Activated T-helper 1 cell treated with anti-CD3 and anti-CD28 coated beads, Interleukin-12 subunit alpha, Interleukin-12 subunit beta, Interleukin-2, Interleukin-4 antibody, amounts not matched to agents 30 ng/mL and 10 ng/mL and 1 ng/mL, durations not matched to agents 14 hours and 24 hours and 36 hours (primary cell): ENCODE results near the gene ODAD3. TPM values are rescaled to one million over a fixed set of nuclear protein-coding genes. Genes with fewer than 3 reads are reported as not detected.
"Not testable (repeated sequence)": the region's sequence is repeated elsewhere in the genome, so short reads cannot be mapped to it uniquely, and the experiment has no call there.

ENCODE experiments used
- DNase-seq: peaks from one replicate; pipeline ENCODE4 v3.0.0; 2021; ENCODE audit warnings: low spot score
- H3K27ac Mint-ChIP-seq: one replicate; pipeline ENCODE4 v1.8.0; 2021; ENCODE audit warnings: mild to moderate bottlenecking, mixed read lengths
- H3K27me3 Mint-ChIP-seq: one replicate; pipeline ENCODE4 v1.8.0; 2022; ENCODE audit warnings: mild to moderate bottlenecking, moderate library complexity, mixed read lengths; ENCODE audit not compliant: insufficient read depth
- H3K36me3 Mint-ChIP-seq: one replicate; pipeline ENCODE4 v1.8.0; 2021; ENCODE audit warnings: low read depth, mixed read lengths
- H3K4me1 Mint-ChIP-seq: one replicate; pipeline ENCODE4 v1.8.0; 2021; ENCODE audit warnings: low read depth, mixed read lengths
- H3K4me3 Mint-ChIP-seq: one replicate; pipeline ENCODE4 v1.8.0; 2021; ENCODE audit warnings: mild to moderate bottlenecking, moderate library complexity, mixed read lengths
- H3K9me3 Mint-ChIP-seq: one replicate; pipeline ENCODE4 v1.8.0; 2021; ENCODE audit warnings: mixed read lengths
- intact Hi-C: fragments of 100-400 bp; cut with micrococcal nuclease; formaldehyde crosslinking; loops from one replicate; pipeline ENCODE4 v1.15.1; 2024
- total RNA-seq: library from RNA; stranded (reverse); gene quantifications from 2 replicates; pipeline ENCODE4 v1.2.3, GENCODE V29; 2022

Gene ODAD3
- total RNA-seq, 1 donor from 2014 or later = not detected

- H3K36me3 Mint-ChIP-seq = peaks cover 23% of the 10 kb centered on the region
- no peaks in the 10 kb centered on the region for H3K4me1 Mint-ChIP-seq
- H3K9me3 Mint-ChIP-seq = no peaks in the 10 kb centered on the region
- H3K4me3 Mint-ChIP-seq = no peak overlapping the region
- H3K27me3 Mint-ChIP-seq = no peaks in the 10 kb centered on the region
- intact Hi-C loops = no loop called here
- H3K27ac Mint-ChIP-seq = no peak overlapping the region
- DNase-seq = no peak
These were observed 10.2 kb upstream of the ODAD3 start for GRCh38 chr19:11445141-11445540.

DNA sequence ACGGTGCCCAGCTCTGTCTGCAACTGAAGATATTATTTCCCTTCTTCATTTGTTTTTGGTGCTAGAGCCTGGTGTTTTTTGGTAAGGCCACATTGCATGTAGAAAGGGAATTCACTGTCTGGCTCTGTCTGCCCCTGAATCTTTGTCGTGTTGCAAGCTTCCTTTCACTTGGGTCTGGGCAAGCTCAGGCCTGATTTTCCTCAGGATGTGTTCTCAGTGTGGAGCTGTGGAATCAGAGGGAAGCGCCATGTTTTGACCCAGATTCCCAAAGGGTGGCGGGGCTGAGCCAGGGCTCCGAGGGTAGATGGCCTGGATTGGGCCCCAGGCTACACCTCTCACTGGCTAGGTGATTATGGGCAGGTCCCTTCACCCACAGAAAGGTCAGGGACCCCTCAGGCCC lies 9.1 kb upstream of the ODAD3 start:
- H3K9me3 Mint-ChIP-seq = no peaks in the 10 kb centered on the region
- no peak for DNase-seq
- intact Hi-C loops = no loop called here
- H3K36me3 Mint-ChIP-seq = peaks cover 21% of the 10 kb centered on the region
- H3K4me3 Mint-ChIP-seq = no peak overlapping the region
- no peaks in the 10 kb centered on the region for H3K4me1 Mint-ChIP-seq
- H3K27me3 Mint-ChIP-seq = no peaks in the 10 kb centered on the region
- no peak overlapping the region for H3K27ac Mint-ChIP-seq

GRCh38 chr19:11437955-11438354 lies 3.0 kb upstream of the ODAD3 start:
- peaks cover 19% of the 10 kb centered on the region for H3K4me1 Mint-ChIP-seq
- H3K27ac Mint-ChIP-seq = no peak overlapping the region
- intact Hi-C loops = loop anchor here (10.0 kb wide), 2 partner anchors 487 to 1333 kb away; partner anchors contain the start of genes ANGPTL6, PPAN and ZNF700
- H3K27me3 Mint-ChIP-seq = peaks cover 3% of the 10 kb centered on the region
- peak overlapping the region; percentile 73 for H3K4me3 Mint-ChIP-seq
- H3K36me3 Mint-ChIP-seq = peaks cover 27% of the 10 kb centered on the region
- DNase-seq = no peak
- H3K9me3 Mint-ChIP-seq = no peaks in the 10 kb centered on the region

DNA sequence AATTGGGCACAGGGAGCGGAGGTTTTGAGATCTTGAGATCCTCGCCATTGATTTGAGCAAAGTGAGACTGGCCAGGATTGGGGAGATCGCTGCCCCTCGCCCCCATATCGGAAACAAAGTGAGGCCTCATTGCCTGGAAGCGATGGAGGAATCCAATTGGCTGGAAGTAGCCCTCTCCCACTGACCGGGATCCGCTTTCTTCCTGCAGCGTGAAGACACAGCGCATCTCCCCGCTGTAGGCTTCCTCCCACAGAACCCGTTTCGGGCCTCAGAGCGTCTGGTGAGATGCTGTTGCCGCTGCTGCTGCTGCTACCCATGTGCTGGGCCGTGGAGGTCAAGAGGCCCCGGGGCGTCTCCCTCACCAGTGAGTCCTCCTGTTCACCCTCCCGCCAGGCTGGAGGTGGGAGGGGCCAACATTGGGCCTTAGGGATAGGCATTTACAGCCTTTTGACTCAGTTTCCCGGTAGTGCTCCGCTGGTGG lies 952 bp upstream of the ODAD3 start:
- intact Hi-C loops = loop anchor here (1.0 to 10.0 kb wide), 15 partner anchors 14 to 1331 kb away; partner anchors contain the start of genes ANGPTL6, CCDC159, ECSIT and ELOF1
- H3K4me3 Mint-ChIP-seq = peak overlapping the region; percentile 99
- peak overlapping the region; percentile 96 for H3K27ac Mint-ChIP-seq
- H3K4me1 Mint-ChIP-seq = peaks cover 19% of the 10 kb centered on the region
- peaks cover 3% of the 10 kb centered on the region for H3K27me3 Mint-ChIP-seq
- H3K9me3 Mint-ChIP-seq = no peaks in the 10 kb centered on the region
- no peak for DNase-seq
- H3K36me3 Mint-ChIP-seq = peaks cover 19% of the 10 kb centered on the region

GRCh38 chr19:11434703-11435056 lies 241 bp downstream of the ODAD3 start:
- DNase-seq = no peak
- Mint-ChIP-seq H3K4me1 (peaks cover 19% of the 10 kb centered on the region), H3K9me3 (no peaks in the 10 kb centered on the region), H3K27ac (peak overlapping the region; percentile 96), H3K27me3 (peaks cover 6% of the 10 kb centered on the region), H3K4me3 (peak overlapping the region; percentile 99), H3K36me3 (peaks cover 16% of the 10 kb centered on the region)
- intact Hi-C loops = loop anchor here (1.0 to 10.0 kb wide), 15 partner anchors 12 to 1330 kb away; partner anchors contain the start of genes ANGPTL6, CCDC159, ECSIT and ELOF1

DNA sequence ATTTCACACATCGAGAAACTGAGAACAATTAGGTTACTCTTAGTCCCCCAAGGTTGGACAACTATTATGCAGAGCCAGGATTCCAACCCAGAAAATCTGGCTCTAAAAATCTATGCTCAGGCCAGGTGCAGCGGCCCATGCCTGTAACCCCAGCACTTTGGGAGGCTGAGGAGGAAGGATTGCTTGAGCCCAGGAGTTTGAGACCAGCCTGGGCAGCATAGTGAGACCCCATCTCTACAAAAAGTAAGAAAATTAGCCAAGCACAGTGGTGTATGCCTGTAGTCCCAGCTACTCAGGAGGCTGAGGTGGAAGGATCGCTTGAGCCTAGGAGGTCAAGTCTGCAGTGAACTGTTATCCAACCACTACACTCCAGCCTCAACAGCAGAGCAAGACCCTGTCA lies 1.4 kb downstream of the ODAD3 start:
- not testable (repeated sequence) for H3K27me3 Mint-ChIP-seq, H3K27ac Mint-ChIP-seq, DNase-seq, H3K9me3 Mint-ChIP-seq
- peak overlapping the region; percentile 11 for H3K4me3 Mint-ChIP-seq
- peaks cover 14% of the 10 kb centered on the region for H3K36me3 Mint-ChIP-seq
- intact Hi-C loops = loop anchor here (10.0 kb wide), 2 partner anchors 491 to 1329 kb away; partner anchors contain the start of genes ANGPTL6, PPAN and ZNF700
- H3K4me1 Mint-ChIP-seq = peaks cover 19% of the 10 kb centered on the region

- intact Hi-C loops = no loop called here
- no peaks in the 10 kb centered on the region for H3K9me3 Mint-ChIP-seq
- H3K36me3 Mint-ChIP-seq = no peaks in the 10 kb centered on the region
- no peak overlapping the region for H3K27ac Mint-ChIP-seq
- H3K27me3 Mint-ChIP-seq = peaks cover 31% of the 10 kb centered on the region
- no peak for DNase-seq
- no peak overlapping the region for H3K4me3 Mint-ChIP-seq
- H3K4me1 Mint-ChIP-seq = peaks cover 16% of the 10 kb centered on the region
These were observed 8.3 kb downstream of the ODAD3 start for GRCh38 chr19:11426656-11427055.

DNA sequence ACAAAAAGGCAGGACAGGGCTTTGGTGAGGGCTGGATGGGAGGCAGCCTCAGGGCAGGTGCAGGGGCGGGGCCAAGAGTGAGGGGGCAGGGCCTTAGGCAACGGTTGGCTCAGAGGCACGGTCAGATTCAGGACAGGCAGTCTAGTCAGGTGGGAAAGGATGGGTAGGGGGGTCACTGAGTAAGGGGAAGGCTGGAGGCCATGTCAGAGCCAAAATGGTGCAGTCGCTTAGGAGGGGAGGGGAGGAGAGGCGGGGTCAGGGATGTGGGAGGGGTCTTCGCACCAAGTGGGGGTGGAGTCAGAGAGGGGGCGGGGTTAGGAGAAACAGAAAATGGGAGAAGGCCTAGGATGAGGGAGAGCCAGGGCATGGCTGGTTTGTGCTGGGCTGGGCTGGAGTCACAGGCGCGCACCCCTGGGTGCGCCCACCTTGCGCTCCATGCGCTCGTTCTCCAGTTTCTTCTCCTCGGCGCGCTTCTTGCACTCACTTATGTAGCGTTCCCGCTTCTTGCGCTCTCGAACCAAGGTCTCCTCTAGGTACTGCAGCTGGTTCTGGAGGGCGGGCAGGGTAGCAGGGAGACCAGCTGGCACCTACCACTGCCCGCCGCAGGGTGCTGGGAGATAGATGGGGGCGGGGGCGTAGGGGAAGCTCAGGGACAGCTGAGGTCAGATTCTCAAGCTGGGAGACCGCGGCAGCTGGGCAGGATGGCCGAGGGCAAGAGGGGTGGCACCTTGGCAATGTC lies 9.0 kb downstream of the ODAD3 start:
- intact Hi-C loops = no loop called here
- no peak overlapping the region for H3K4me3 Mint-ChIP-seq
- no peaks in the 10 kb centered on the region for H3K9me3 Mint-ChIP-seq
- peaks cover 24% of the 10 kb centered on the region for H3K4me1 Mint-ChIP-seq
- no peak overlapping the region for H3K27ac Mint-ChIP-seq
- no peak for DNase-seq
- H3K27me3 Mint-ChIP-seq = peaks cover 39% of the 10 kb centered on the region
- no peaks in the 10 kb centered on the region for H3K36me3 Mint-ChIP-seq

DNA sequence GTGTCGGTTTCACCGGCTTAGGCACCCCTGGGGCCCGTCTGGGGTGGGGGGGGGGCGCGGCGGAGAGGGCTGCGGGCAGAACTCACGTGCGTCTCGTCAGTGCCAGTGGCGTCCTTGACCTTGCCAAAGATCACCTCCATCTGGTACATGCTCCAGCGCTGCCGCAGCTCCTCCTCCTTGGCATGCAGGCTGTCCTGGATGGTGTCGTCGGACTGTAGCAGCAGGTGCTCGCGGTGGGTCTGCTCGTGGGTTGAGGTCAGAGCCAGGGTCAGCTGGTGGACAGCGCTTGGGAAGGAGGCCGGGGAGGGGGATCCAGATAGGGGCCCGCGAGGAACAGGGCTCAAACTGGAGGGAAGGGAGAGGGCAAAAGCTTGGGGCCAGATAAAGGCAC lies 11.1 kb downstream of the ODAD3 start:
- peaks cover 31% of the 10 kb centered on the region for H3K4me1 Mint-ChIP-seq
- H3K4me3 Mint-ChIP-seq = no peak overlapping the region
- H3K36me3 Mint-ChIP-seq = no peaks in the 10 kb centered on the region
- H3K9me3 Mint-ChIP-seq = no peaks in the 10 kb centered on the region
- intact Hi-C loops = loop anchor here (5.0 kb wide), 1 partner anchor 59 kb away; the partner anchor contains the start of gene ELAVL3
- DNase-seq = no peak
- H3K27me3 Mint-ChIP-seq = peaks cover 51% of the 10 kb centered on the region
- no peak overlapping the region for H3K27ac Mint-ChIP-seq

GRCh38 chr19:11423164-11423790 lies 11.6 kb downstream of the ODAD3 start:
- Mint-ChIP-seq H3K9me3 (no peaks in the 10 kb centered on the region), H3K36me3 (no peaks in the 10 kb centered on the region), H3K27ac (no peak overlapping the region), H3K4me3 (no peak overlapping the region), H3K27me3 (peaks cover 55% of the 10 kb centered on the region), H3K4me1 (peaks cover 31% of the 10 kb centered on the region)
- intact Hi-C loops = loop anchor here (5.0 kb wide), 1 partner anchor 59 kb away; the partner anchor contains the start of gene ELAVL3
- DNase-seq = no peak

DNA sequence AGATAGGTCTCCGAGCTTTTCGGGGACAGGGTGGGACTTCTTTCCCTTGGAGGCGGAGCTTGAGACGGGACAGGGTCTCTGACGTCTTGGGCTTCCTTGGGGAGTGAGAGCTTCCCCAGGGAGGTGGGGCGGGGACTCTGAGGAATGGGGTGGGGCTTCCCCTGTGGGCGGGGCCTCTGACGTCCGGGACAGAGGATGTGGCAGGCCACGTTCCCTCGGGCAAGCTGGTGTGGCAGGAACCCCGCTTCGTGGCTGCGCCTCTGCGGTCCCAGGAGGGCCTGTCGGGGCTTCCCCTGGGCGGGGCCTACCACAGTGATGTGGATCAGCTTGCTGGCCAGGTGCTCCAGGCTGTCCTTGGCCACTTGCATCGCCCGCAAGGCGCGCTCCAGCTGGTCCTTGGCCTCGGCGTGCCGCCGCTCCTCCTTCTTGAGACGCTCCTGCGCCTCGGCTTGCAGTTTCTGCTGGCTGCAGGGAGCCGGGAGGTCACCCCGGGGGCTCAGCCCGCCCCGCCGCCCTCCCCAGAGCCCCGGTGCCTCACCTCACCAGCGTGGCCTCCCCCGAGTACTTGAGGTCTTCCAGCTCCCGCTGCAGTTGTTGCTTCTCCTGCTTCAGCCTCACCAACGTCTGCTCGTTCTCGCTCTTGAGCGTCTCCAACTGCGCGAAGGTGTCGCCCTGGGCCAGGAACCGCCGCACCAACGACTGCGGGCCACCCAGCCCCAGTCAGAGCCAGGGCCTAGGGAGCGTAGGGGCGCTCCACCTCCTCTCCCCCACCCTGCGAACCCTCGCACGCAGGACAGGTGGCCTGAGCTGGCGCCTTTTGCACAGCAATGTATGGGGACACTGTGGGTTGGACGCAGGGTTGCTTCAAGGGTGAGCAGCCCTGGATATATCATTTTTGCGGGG lies 12.5 kb downstream of the ODAD3 start:
- H3K36me3 Mint-ChIP-seq = no peaks in the 10 kb centered on the region
- peak; percentile 67 for DNase-seq
- H3K4me1 Mint-ChIP-seq = peaks cover 31% of the 10 kb centered on the region
- peaks cover 64% of the 10 kb centered on the region for H3K27me3 Mint-ChIP-seq
- no peaks in the 10 kb centered on the region for H3K9me3 Mint-ChIP-seq
- intact Hi-C loops = loop anchor here (1.0 to 5.0 kb wide), 3 partner anchors 13 to 60 kb away; partner anchors contain the start of genes ELAVL3, ODAD3 and PRKCSH
- peak overlapping the region; percentile 72 for H3K4me3 Mint-ChIP-seq
- no peak overlapping the region for H3K27ac Mint-ChIP-seq

- Mint-ChIP-seq H3K36me3 (no peaks in the 10 kb centered on the region), H3K4me1 (peaks cover 31% of the 10 kb centered on the region), H3K27ac (no peak overlapping the region), H3K27me3 (peaks cover 64% of the 10 kb centered on the region), H3K4me3 (peak overlapping the region; percentile 57), H3K9me3 (no peaks in the 10 kb centered on the region)
- intact Hi-C loops = loop anchor here (1.0 to 5.0 kb wide), 3 partner anchors 14 to 61 kb away; partner anchors contain the start of genes ELAVL3, ODAD3 and PRKCSH
- peak; percentile 17 for DNase-seq
These were observed 13.4 kb downstream of the ODAD3 start for GRCh38 chr19:11421371-11422098.
